GM21390 (cell line): Measurements from ENCODE around the gene FHAD1.

Experiments
- ATAC-seq: cut with Tn5 transposase; IDR thresholded peaks from one replicate; pipeline ENCODE4 v1.9.1; 2021; ENCODE audit not compliant: unreplicated experiment

The FHAD1 gene

GRCh38 chr1:15390667-15391066 lies 143.6 kb downstream of the FHAD1 start:
- ATAC-seq = no peak

GRCh38 chr1:15391366-15391765 lies 144.3 kb downstream of the FHAD1 start:
- ATAC-seq = no peak

GRCh38 chr1:15393475-15394257 lies 146.6 kb downstream of the FHAD1 start:
- ATAC-seq = no peak

GRCh38 chr1:15394258-15394690 lies 147.3 kb downstream of the FHAD1 start:
- no peak for ATAC-seq

- ATAC-seq = no peak
These were observed 150.2 kb downstream of the FHAD1 start for GRCh38 chr1:15397236-15397635.

- no peak for ATAC-seq
These were observed 152.7 kb downstream of the FHAD1 start for GRCh38 chr1:15399710-15400109.

- no peak for ATAC-seq
These were observed 153.6 kb downstream of the FHAD1 start for GRCh38 chr1:15400627-15401026.

GRCh38 chr1:15401391-15402055 lies 154.5 kb downstream of the FHAD1 start:
- no peak for ATAC-seq

GRCh38 chr1:15402809-15403450 lies 155.9 kb downstream of the FHAD1 start:
- ATAC-seq = no peak

GRCh38 chr1:15403962-15404580 lies 157.0 kb downstream of the FHAD1 start:
- no peak for ATAC-seq

- no peak for ATAC-seq
These were observed 158.3 kb downstream of the FHAD1 start for GRCh38 chr1:15405106-15405850.

GRCh38 chr1:15406614-15407559 lies 159.9 kb downstream of the FHAD1 start:
- no peak for ATAC-seq

GRCh38 chr1:15407580-15407979 lies 160.6 kb downstream of the FHAD1 start:
- no peak for ATAC-seq

- no peak for ATAC-seq
These were observed 161.9 kb downstream of the FHAD1 start for GRCh38 chr1:15408890-15409387.

GRCh38 chr1:15409388-15410222 lies 162.6 kb downstream of the FHAD1 start, which contains the start of gene EFHD2:
Gene EFHD2 (plus strand): TSS chr1:15409888. CDS start chr1:15409972, 84 bp downstream.
- ATAC-seq = peak; percentile 79

GRCh38 chr1:15410223-15410883 lies 163.3 kb downstream of the FHAD1 start:
- ATAC-seq = no peak

GRCh38 chr1:15410884-15411245 lies 163.8 kb downstream of the FHAD1 start:
- no peak for ATAC-seq

GRCh38 chr1:15411593-15412137 lies 164.6 kb downstream of the FHAD1 start:
- peak; percentile 55 for ATAC-seq
